Coronary artery (tissue), 2 donors: Measurements from ENCODE around the gene NOLC1.

ENCODE experiments used
- DNase-seq: peaks from one replicate; pipeline ENCODE4 v3.0.0-alpha.2; 2017; ENCODE audit warnings: low spot score
- H3K27ac ChIP-seq, 2 donors: fragments of 200-600 bp; sonication (generic); one replicate each; pipeline ENCODE4 v1.5.1; 2016 to 2019
- H3K4me3 ChIP-seq: fragments of 200-600 bp; sonication (generic); 2 replicates; pipeline ENCODE4 v1.5.1; 2016; ENCODE audit warnings: mild to moderate bottlenecking, moderate library complexity
- CTCF ChIP-seq: fragments of 200-600 bp; sonication (generic); IDR thresholded peaks from one replicate; pipeline ENCODE4 v1.5.1; 2019; ENCODE audit warnings: antibody characterized with exemption

Gene NOLC1

GRCh38 chr10:102113261-102113955 lies 38.8 kb upstream of the NOLC1 start:
- DNase-seq = no peak
- TF ChIP-seq CTCF = no peak
- H3K4me3 ChIP-seq = peak overlapping the region; percentile 84
- H3K27ac ChIP-seq = peak overlapping the region in 1 of 2 donors; percentile 87

- DNase-seq = no peak
- Histone ChIP-seq H3K4me3 (peak overlapping the region; percentile 84), H3K27ac (peak overlapping the region; percentile 76 to 87)
- no peak for TF ChIP-seq CTCF
These were observed 38.0 kb upstream of the NOLC1 start for GRCh38 chr10:102113956-102114857.

- peak overlapping the region; percentile 76 to 87 for H3K27ac ChIP-seq
These were observed 37.1 kb upstream of the NOLC1 start for GRCh38 chr10:102114861-102115618.

GRCh38 chr10:102115775-102116174 lies 36.4 kb upstream of the NOLC1 start:
- H3K4me3 ChIP-seq = peak overlapping the region; percentile 84
- H3K27ac ChIP-seq = peak overlapping the region in 1 of 2 donors; percentile 100
- TF ChIP-seq CTCF = no peak
- DNase-seq = no peak

More at GRCh38 chr10:102114861-102115618, 37.1 kb upstream of the NOLC1 start:
- DNase-seq = peak; percentile 89
- H3K4me3 ChIP-seq = peak overlapping the region; percentile 84
- TF ChIP-seq CTCF = no peak

GRCh38 chr10:102116656-102117055 lies 35.5 kb upstream of the NOLC1 start:
- peak overlapping the region; percentile 99 to 100 for H3K27ac ChIP-seq
- no peak for TF ChIP-seq CTCF
- DNase-seq = no peak
- H3K4me3 ChIP-seq = peak overlapping the region; percentile 96

GRCh38 chr10:102117391-102118159 lies 34.6 kb upstream of the NOLC1 start:
- Histone ChIP-seq H3K4me3 (peak overlapping the region; percentile 96), H3K27ac (peak overlapping the region; percentile 99 to 100)
- peak; percentile 84 for DNase-seq
- TF ChIP-seq CTCF = no peak
